ENCODE measurements around the gene CD6.

DNA sequence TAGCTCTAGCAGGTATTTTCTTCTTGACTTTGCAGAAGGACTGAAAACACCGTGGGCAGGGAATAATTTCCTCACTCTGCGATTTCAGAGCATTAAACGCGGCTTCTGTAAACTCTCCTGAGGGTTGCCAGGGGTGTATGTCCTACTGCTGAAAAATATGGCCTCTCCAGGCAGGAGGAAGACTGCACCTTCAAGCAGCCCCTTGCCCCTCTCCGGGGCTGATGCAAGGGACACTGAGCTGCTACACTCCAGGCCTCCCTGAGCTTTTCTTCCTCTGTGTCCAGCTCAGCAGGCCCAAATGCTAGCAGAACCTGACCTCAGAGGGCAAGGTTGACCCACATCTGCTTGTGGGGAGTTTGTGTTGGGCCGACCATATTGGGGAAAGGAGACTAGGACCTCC is 2.2 kb downstream of the CD6 start:
- TF ChIP-seq CTCF (IDR thresholded peaks at IDR 0.05) (no peak), EZH2phosphoT487 (IDR thresholded peaks at IDR 0.05) (no peak)
